GM18507 (cell line): Measurements from ENCODE around the gene AGAP9.
"Not testable (repeated sequence)": the region's sequence is repeated elsewhere in the genome, so short reads cannot be mapped to it uniquely, and the experiment has no call there.

Experiments used
- DNase-seq: peaks from one replicate; pipeline ENCODE4 v3.0.0; 2011; ENCODE audit warnings: low read depth; ENCODE audit not compliant: insufficient read length; ENCODE audit errors: extremely low spot score
- FAIRE-seq: peaks from 2 replicates; lab custom pipeline; 2011; peaks lifted over from hg19 to GRCh38; lab: Jason Lieb, UNC

The AGAP9 gene

DNA sequence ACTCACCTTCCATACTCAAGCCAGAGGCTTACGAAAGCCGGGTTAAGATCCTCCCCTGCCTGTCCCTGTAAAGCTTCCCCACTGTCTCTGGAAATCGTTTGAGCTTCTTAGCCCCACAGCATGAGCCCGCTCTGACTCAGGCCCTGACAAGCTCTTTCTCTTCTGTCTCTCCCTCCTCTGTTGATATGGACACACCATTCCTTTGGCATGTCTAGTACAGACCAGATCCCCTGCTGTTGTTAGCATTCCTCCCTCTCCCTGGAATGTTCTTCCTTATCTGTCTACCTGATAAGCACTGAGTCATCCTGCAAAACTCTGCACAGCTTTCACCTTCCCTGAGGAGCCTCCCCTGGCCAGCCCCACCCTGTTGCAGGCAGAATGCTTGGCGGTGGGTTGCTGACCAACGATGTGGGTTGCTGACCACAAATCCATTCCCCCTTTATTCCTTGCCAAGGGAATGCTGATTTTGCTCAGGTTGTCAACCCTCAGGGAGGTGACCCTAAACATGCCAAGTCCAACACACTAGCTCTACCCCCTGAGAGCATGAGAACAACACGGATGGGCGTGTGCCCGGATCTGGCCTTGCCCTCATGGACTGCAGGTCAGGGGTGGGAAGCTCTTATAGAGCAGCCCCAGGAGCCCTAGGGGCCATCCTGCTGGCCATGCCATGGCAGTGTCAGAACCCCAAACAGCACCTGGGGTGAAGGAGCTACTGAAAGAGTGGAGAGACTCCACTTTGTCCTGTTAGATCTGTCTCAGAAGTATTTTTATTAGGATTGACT is 60.7 kb downstream of the AGAP9 start:
- not testable (repeated sequence) for DNase-seq, FAIRE-seq

DNA sequence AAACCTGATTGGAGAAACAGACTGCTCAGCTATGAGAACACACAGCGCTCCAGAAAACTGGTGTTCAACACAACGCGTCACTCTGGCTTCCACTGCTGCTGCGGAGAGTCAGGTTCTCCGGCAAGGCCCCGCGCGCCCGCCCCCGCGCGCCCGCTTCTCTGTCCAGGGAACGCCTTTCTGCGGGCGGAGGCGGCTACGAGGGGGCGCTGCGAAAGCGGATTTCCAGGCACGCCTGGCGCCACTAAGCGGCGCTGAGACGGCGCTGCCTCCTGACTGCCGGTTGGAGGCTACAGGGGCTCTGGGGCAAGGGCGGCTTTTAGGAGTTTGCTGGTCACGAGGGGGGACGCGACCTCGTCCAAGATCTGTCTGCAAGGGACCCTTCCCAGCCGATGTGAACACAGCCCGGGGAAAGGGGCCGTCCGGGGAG is 62.2 kb downstream of the AGAP9 start:
- FAIRE-seq = not testable (repeated sequence)

DNA sequence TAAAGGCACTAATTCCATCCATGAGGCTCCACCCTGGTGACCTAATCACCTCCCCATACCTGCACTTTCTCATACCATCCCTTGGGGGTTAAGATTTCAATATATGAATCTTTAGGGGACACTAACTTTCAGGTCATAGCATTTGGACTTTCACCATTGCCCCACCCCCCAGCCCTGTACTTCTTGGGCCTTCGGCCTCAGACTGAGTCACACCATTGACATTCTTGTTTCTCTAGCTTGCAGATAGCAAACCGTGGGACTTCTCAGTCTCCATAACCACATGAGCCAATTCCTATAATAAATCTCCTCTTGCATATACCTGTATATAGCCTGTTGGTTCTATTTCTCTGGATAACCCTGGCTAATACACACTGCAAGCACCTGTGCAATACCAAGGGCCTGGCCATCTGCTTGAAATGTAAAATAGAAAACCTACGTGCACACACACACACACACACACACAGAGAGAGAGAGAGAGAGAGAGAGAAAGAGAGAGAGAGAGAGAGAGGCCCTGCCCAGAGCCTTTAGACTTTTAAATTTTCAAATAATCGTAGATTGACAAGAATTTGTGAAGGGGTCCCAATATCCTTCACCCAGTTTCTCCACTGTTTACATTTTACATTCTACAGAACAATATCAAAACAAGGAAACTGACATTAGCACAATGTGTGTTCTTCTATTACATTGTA is 64.8 kb downstream of the AGAP9 start:
- DNase-seq (no peak), FAIRE-seq (no peak)

More for the DNA sequence above, 62.2 kb downstream of the AGAP9 start:
- not testable (repeated sequence) for DNase-seq

DNA sequence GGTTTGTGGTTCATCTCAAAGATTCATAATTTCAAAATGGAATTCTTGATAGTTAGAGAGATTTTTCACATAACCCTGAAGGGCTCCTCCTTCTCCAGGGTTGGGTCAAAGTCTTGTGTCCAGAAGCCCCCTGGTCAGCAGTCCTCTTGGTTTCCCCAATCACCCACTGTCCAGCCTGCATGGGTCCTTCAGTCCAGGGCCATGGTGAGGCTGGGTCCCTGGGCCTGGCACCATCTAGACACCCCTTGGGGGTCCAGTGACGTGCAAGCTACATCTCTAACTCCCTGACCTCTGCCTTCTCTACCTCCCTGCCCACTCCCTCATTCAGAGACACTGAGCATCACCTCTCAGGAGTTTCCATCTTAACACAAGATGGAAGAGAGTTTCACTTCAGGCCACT is 65.6 kb downstream of the AGAP9 start:
- DNase-seq = no peak
- no peak for FAIRE-seq

DNA sequence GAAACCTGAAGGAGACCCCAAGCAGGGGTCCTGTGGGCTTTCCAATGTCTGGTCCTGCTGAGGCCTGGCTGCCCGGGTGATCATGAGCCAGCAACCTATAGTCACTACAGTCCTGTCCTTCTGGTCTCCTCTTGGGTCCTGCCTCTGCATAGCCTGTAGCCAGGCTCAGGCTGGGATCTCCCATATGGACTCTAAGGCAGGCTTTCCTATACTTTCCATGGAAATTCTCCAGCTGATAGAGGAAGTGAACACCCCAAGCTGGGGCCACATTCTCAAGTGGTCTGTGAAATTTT is 66.0 kb downstream of the AGAP9 start:
- DNase-seq (no peak), FAIRE-seq (no peak)

DNA sequence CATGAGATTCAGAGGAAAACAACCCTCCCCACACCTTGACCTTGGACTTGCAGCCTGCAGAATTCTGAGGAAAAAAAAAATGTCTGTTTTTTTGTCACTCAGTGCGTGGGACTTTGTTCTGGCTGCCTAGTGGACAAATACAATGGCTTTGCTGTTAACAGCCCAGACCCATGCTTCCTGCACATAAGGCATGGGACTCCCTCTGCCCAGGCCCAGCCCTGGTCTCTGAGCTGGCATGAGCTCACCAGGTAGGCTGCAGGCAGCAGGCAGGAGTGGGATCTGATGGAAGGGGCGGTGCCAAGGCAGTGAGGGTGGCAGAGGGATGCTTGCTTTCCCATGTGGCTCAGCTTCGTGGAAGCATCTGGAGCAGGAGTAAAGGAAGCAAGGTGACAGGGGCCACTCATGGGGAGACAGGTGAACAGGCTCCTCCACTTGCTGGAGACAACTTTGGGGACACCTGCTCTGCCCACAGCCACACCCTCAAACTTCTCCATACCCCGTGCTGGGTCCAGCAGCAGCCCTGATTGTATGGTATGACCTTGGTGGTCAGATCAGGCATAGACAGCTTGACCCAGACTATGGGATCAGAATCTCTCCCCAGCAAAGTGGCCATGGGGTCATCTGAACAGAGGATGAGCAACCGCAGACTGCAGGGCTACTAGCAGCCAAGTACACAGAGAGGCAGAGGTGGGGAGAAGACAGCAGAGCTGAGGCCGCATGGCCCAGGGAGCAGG is 66.5 kb downstream of the AGAP9 start:
- FAIRE-seq (no peak), DNase-seq (no peak)

DNA sequence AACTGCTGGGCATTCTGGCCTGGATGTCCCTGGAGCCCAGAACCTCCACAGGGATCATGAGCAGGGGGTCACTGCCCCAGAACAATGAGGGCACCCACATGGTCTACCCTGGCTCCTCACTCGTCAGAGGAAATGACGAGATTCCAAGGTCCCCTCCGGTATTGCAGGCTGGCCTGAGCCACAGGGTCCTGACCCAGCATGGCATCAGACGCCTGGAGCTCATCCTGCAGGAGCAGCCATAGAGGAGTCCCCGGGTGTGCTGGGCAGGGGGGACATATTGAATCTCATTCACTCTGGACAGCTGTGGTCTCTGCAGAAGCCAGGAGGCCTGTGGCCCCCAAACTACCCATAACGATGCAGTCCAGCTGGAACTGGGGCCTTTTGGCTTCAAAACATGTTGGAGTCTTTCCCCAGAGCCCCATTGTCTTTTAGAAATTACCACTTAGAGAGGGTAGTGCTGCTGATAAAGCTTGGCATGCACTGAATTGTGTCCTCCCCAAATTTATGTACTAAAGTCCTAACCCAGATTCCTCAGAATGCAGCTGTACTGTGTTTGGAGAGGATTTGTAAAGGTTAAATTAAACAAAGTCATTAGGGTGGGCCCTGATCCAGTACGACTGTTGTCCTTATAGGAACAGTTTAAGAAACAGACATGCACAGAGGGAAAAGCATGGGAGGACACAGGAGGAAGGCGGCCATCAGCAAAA is 67.2 kb downstream of the AGAP9 start:
- FAIRE-seq (no peak), DNase-seq (no peak)

DNA sequence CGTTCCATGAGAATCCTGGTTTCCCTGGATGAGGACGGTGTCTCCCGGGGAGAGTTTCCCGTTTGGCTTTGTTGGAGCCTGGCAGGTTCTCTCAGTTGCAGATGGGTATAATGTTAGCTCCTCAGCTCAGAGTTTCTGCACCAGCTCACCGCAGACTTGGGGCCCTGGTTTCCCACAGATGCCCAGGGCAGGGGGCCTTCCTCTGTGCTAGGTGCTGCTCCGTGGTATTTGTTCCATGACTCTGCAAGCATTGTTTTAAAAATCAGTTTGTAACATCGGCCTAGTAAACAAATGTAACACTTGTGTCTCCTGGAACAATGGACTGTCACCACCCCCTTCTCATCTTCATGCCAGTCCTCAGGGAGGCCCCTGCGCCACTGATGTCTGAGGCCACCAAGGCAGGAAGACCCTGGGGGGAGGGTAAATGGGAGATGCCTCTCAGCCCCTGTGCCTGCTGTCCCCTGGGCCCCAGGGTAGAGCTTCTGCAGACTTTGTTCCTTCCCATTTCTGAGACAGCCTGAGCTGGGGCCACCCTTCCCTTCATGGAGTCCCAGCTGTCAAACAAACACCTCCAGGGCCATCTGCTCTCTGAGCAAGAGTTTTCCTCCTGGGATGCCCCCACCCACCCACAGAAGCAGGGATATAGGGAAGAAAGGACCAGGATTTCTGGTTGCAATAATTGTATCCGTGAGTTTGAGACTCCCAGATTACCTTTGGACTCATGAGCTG is 67.9 kb downstream of the AGAP9 start:
- not testable (repeated sequence) for FAIRE-seq, DNase-seq

DNA sequence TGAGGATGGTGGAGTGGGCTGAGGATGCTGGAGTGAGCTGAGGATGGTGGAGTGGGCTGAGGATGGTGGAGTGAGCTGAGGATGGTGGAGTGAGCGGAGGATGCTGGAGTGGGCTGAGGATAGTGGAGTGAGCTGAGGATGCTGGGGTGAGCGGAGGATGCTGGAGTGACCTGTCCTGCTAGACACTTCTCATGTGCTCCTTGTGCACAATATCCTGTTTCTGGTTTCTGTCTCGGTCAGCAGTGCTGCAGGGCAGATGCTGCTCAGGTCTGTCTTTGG is 68.7 kb downstream of the AGAP9 start:
- FAIRE-seq (no peak), DNase-seq (no peak)

DNA sequence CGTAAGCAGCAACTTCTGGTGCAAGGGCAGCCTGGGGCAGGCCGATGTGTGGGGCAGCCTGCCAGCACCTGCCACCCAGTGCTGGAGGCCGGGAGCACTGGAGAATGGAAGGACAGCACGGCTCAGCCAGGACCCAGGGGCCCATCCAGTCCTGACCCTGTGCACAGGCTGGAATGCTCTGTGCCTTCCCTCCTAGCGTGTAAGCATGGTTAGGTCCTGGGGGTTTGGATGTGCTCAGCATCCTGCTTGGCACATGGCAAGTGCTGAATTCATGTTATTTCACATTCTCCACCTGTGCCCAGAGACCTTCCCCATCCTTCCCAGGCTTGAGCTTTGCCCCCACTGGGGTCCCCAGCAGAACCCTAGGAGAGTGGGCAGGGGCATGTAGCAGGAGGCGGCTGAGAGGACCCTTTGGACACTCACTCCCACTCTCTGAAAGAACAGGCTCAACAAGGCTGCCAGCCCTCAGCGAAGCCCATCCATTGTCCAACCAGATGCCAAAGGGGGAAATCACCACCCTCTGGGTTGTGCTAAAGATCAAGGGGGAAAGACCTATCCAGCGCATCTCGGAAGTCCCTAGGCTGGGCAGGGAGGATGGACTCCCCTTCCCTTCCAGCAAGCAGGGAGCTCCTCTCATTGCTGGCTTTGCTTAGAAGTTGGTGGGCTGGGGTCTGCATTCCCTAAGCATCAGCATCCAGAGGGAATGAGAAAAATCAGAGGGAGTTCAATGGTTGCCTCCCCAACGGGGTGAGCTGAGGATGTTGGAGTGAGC is 69.2 kb downstream of the AGAP9 start:
- no peak for DNase-seq
- FAIRE-seq = no peak

DNA sequence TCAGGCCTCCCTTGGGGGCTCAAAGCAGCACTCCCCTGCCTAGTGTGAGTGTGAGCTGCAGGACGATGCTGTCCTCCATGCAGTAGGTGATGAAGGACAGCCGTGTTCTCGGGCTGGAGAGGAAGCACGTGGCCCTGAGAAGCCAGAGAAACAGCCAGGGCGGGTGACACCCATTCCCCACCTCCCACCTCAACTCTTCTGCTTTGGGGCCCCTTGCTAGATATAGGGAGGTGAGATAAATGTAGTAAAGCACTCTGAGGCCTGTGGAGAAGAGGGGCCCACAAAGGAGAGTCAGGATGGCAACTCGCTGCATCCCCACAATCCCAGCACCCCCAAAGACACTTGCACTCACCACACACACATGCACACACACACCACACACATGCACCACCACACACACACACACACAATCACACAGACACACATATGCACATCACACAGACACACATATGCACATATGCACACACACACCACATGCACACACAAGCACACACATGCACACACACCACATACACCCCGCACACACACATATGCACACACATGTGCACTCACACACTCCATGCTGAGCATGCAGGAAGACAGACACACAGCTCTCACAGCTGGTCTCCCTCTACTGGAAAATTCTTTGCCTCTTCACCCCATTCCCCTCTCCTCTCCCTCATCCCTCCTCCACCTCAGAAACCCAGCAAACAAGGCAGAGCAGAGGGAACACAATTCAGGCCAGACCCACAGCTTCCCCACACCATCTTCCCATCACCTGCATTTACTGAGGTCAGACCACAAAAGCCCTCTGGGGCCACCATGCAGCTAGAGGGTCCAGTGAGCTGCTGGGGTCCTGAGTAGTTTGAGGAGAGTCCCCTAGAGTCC is 70.1 kb downstream of the AGAP9 start:
- FAIRE-seq (no peak), DNase-seq (no peak)

DNA sequence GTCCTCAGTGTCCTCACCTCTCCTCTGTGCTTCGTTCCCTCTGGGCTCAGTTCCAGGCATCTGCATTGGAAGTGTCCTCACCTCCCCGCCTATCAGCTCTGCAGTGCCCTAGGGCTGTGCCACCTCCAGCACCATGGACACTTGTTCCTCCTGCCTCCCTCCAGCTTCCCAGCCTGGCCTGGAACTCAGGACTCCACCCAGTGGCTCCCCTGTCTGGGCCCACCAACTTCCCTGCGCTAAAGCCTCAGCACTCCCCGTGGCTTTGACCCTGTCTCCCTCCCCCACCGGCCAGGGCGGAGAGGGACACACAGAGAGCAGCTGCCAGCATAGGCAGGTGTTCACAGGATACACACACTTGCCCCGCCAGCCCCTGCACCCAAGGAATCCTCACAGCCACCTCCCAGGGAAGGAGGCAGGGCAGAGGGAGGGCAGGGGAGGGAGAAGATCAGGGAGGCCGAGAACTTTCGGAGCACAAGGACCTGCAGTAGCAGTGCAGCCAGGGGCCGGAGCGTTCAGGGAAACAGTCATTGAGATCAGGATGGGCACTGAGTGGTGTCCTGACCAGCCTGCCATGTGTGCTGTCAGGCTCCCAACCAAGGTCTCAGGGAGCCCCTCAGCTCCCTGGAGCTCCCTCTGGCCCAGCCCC is 70.8 kb downstream of the AGAP9 start:
- no peak for FAIRE-seq

DNA sequence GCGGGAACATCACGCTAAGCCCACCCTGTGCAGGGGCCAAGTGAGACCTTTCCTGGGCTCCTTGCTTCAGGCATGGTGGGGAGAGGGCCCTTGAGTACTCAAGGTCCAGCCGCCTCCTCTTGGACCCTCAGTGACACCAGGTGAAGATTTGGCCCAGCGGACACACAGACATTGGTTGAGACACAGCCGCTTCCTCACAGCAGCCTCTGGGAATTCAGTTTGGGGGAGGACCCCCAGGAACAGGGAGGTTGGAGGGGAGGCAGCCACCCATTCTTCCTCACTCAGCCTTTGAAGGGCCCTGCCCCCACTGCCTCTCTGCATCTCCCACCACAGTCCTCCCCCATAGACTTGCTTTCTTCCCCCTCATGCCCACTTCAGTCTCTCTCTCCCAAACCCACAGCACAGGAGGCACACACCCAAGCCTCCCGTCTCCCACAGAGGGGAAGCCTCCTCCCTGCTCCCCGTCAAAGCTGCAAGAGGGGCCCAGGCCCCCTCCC is 71.4 kb downstream of the AGAP9 start:
- FAIRE-seq (no peak), DNase-seq (no peak)

More for the DNA sequence above, 70.8 kb downstream of the AGAP9 start:
- DNase-seq = no peak
